ENCODE data around the gene MPRIP. TPM values are rescaled to one million over a fixed set of nuclear protein-coding genes. Genes with fewer than 3 reads are reported as not detected.

Gene MPRIP
- polyA plus RNA-seq, 1 donor from 2014 or later = 47.3 TPM

DNA sequence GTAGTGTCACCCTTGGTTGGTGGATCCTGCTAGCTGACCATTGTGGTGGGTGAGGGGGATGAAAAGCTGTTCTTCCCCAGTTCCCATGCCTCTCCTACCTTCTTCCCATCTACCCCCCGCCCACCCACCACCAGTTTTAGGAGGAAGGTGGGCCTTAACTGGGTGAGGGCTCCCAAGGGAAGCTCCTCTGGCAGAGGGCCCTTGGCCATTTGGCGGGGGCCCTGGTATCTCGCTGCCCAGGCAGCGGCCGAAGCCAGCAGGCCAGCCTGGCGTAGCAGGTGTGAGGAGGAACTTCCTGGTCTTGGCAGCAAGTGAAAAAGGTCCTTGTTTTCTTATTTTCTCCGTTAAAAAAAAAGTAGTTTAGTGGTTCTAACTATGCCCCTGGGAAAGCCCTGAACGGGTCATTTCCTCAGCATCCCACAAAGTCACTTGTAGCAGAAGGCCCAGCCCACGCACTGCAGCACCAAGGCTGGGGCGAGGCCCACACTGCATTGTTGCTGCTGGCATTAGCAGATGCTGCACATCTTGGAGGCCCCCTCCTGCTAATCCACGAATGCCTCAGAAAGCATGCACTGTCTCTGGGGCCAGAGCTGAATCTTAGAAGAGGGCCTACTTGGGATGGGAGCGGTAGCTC, 72.5 kb downstream of the MPRIP start:
- no peak overlapping the region for H3K4me2 ChIP-seq (ENCODE audit: low read length)
- H3K27ac ChIP-seq (ENCODE audit: low read length) = no peak overlapping the region
- H3K9me3 ChIP-seq (ENCODE audit: low read length) = no peaks in the 10 kb centered on the region
- no peaks in the 10 kb centered on the region for H3K9me2 ChIP-seq (ENCODE audit: insufficient read depth, low read length)
- H3K36me3 ChIP-seq (ENCODE audit: insufficient read depth, low read length) = no peaks in the 10 kb centered on the region
- H2AFZ ChIP-seq (ENCODE audit: low read depth, low read length) = no peak overlapping the region
- H4K20me1 ChIP-seq (ENCODE audit: insufficient read depth) = no peaks in the 10 kb centered on the region
- H3K9ac ChIP-seq (ENCODE audit: low read length) = no peak overlapping the region
- H3K4me3 ChIP-seq (ENCODE audit: low read length) = no peak overlapping the region
- H3K79me2 ChIP-seq (replicated peaks; ENCODE audit: insufficient read depth, low read length) = peaks cover 25% of the 10 kb centered on the region
- TF ChIP-seq POLR2AphosphoS5 (IDR thresholded peaks at IDR 0.05) = no peak
- TF ChIP-seq MXI1 (conservative IDR thresholded peaks at IDR 0.05; ENCODE audit: poor library complexity, severe bottlenecking) = no peak
- TF ChIP-seq, protein P1, sequence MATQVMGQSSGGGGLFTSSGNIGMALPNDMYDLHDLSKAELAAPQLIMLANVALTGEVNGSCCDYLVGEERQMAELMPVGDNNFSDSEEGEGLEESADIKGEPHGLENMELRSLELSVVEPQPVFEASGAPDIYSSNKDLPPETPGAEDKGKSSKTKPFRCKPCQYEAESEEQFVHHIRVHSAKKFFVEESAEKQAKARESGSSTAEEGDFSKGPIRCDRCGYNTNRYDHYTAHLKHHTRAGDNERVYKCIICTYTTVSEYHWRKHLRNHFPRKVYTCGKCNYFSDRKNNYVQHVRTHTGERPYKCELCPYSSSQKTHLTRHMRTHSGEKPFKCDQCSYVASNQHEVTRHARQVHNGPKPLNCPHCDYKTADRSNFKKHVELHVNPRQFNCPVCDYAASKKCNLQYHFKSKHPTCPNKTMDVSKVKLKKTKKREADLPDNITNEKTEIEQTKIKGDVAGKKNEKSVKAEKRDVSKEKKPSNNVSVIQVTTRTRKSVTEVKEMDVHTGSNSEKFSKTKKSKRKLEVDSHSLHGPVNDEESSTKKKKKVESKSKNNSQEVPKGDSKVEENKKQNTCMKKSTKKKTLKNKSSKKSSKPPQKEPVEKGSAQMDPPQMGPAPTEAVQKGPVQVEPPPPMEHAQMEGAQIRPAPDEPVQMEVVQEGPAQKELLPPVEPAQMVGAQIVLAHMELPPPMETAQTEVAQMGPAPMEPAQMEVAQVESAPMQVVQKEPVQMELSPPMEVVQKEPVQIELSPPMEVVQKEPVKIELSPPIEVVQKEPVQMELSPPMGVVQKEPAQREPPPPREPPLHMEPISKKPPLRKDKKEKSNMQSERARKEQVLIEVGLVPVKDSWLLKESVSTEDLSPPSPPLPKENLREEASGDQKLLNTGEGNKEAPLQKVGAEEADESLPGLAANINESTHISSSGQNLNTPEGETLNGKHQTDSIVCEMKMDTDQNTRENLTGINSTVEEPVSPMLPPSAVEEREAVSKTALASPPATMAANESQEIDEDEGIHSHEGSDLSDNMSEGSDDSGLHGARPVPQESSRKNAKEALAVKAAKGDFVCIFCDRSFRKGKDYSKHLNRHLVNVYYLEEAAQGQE (IDR thresholded peaks at IDR 0.05; ENCODE audit: borderline replicate concordance) = no peak
- TF ChIP-seq TAF1 (IDR thresholded peaks at IDR 0.05; ENCODE audit: low read depth) = no peak
- TF ChIP-seq RAD21 (conservative IDR thresholded peaks at IDR 0.05) = no peak
- no peak for TF ChIP-seq EP300 (conservative IDR thresholded peaks at IDR 0.05; ENCODE audit: poor library complexity, severe bottlenecking)
- TF ChIP-seq EZH2 (IDR thresholded peaks at IDR 0.05; ENCODE audit: borderline replicate concordance, insufficient read depth, low read length, poor library complexity, severe bottlenecking) = no peak
- no peak for TF ChIP-seq SMC3 (conservative IDR thresholded peaks at IDR 0.05; ENCODE audit: poor library complexity)
- TF ChIP-seq, protein P2, sequence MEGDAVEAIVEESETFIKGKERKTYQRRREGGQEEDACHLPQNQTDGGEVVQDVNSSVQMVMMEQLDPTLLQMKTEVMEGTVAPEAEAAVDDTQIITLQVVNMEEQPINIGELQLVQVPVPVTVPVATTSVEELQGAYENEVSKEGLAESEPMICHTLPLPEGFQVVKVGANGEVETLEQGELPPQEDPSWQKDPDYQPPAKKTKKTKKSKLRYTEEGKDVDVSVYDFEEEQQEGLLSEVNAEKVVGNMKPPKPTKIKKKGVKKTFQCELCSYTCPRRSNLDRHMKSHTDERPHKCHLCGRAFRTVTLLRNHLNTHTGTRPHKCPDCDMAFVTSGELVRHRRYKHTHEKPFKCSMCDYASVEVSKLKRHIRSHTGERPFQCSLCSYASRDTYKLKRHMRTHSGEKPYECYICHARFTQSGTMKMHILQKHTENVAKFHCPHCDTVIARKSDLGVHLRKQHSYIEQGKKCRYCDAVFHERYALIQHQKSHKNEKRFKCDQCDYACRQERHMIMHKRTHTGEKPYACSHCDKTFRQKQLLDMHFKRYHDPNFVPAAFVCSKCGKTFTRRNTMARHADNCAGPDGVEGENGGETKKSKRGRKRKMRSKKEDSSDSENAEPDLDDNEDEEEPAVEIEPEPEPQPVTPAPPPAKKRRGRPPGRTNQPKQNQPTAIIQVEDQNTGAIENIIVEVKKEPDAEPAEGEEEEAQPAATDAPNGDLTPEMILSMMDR (IDR thresholded peaks at IDR 0.05; ENCODE audit: poor library complexity, severe bottlenecking) = no peak
- no peaks in the 10 kb centered on the region for H3K27me3 ChIP-seq (ENCODE audit: insufficient read depth, low read depth, low read length)
- no peaks in the 10 kb centered on the region for H3F3A ChIP-seq (ENCODE audit: insufficient read depth, low read length, poor library complexity, severe bottlenecking)

DNA sequence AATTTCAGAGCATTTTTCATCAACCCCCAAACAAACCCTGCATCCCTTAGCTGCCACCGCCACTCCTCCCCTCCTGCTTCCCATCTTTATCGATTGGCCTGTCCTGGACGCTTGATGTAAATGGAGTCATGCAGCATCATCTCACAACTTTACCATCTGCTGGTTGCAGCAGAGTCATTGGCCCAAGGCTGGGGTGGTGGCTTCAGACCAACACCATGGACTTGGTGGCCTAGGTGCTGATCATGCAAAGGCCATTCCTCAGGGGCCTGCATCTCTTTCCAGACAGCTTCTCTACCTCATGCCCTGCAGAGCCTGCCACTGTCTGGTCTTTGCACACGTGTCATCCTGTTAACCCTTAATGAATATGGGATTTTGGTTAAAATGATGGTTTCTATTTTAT, 73.4 kb downstream of the MPRIP start:
- H3K27me3 ChIP-seq (ENCODE audit: insufficient read depth, low read depth, low read length) = no peaks in the 10 kb centered on the region
- H3K27ac ChIP-seq (ENCODE audit: low read length) = no peak overlapping the region
- H3K9me2 ChIP-seq (ENCODE audit: insufficient read depth, low read length) = no peaks in the 10 kb centered on the region
- no peak overlapping the region for H2AFZ ChIP-seq (ENCODE audit: low read depth, low read length)
- no peaks in the 10 kb centered on the region for H3K36me3 ChIP-seq (ENCODE audit: insufficient read depth, low read length)
- H3K9me3 ChIP-seq (ENCODE audit: low read length) = no peaks in the 10 kb centered on the region
- no peaks in the 10 kb centered on the region for H3F3A ChIP-seq (ENCODE audit: insufficient read depth, low read length, poor library complexity, severe bottlenecking)
- TF ChIP-seq EZH2 (IDR thresholded peaks at IDR 0.05; ENCODE audit: borderline replicate concordance, insufficient read depth, low read length, poor library complexity, severe bottlenecking) (no peak), POLR2AphosphoS5 (IDR thresholded peaks at IDR 0.05) (no peak), EP300 (conservative IDR thresholded peaks at IDR 0.05; ENCODE audit: poor library complexity, severe bottlenecking) (no peak), RAD21 (conservative IDR thresholded peaks at IDR 0.05) (no peak), TAF1 (IDR thresholded peaks at IDR 0.05; ENCODE audit: low read depth) (no peak), SMC3 (conservative IDR thresholded peaks at IDR 0.05; ENCODE audit: poor library complexity) (no peak), MXI1 (conservative IDR thresholded peaks at IDR 0.05; ENCODE audit: poor library complexity, severe bottlenecking) (no peak)
- TF ChIP-seq, protein P1 (IDR thresholded peaks at IDR 0.05; ENCODE audit: borderline replicate concordance) = no peak
- TF ChIP-seq, protein P2 (IDR thresholded peaks at IDR 0.05; ENCODE audit: poor library complexity, severe bottlenecking) = no peak
- H4K20me1 ChIP-seq (ENCODE audit: insufficient read depth) = no peaks in the 10 kb centered on the region
- H3K4me2 ChIP-seq (ENCODE audit: low read length) = no peak overlapping the region
- no peak overlapping the region for H3K4me3 ChIP-seq (ENCODE audit: low read length)
- H3K79me2 ChIP-seq (replicated peaks; ENCODE audit: insufficient read depth, low read length) = peaks cover 25% of the 10 kb centered on the region
- H3K9ac ChIP-seq (ENCODE audit: low read length) = no peak overlapping the region
